GM18873 (cell line): ENCODE measurements around the gene LRRC58.

Experiments used
- ATAC-seq: cut with Tn5 transposase; IDR thresholded peaks from one replicate; pipeline ENCODE4 v1.9.1; 2021; ENCODE audit warnings: mild to moderate bottlenecking, moderate library complexity, moderate number of reproducible peaks; ENCODE audit not compliant: unreplicated experiment, low FRiP score

Gene LRRC58

GRCh38 chr3:120281261-120281660, 67.9 kb downstream of the LRRC58 start:
- no peak for ATAC-seq

- no peak for ATAC-seq
These were observed 68.6 kb downstream of the LRRC58 start for GRCh38 chr3:120280566-120280965.

- no peak for ATAC-seq
These were observed 69.1 kb downstream of the LRRC58 start for GRCh38 chr3:120280026-120280425.

GRCh38 chr3:120276767-120277166, 72.4 kb downstream of the LRRC58 start:
- ATAC-seq: no peak

GRCh38 chr3:120275618-120276017, 73.5 kb downstream of the LRRC58 start:
- ATAC-seq: no peak

- ATAC-seq: no peak
These were observed 74.4 kb downstream of the LRRC58 start for GRCh38 chr3:120274739-120275167.
